Activated CD8-positive, alpha-beta memory T cell treated with anti-CD3 and anti-CD28 coated beads, Interleukin-2, amount 50 U/mL, for 1 hour (primary cell): ENCODE measurements around the gene OR2K2.
"Not testable (repeated sequence)": the region's sequence is repeated elsewhere in the genome, so short reads cannot be mapped to it uniquely, and the experiment has no call there.

ENCODE experiments used
- DNase-seq: peaks from one replicate; pipeline ENCODE4 v3.0.0-alpha.2; 2020; ENCODE audit errors: extremely low read depth

Gene OR2K2, protein sequence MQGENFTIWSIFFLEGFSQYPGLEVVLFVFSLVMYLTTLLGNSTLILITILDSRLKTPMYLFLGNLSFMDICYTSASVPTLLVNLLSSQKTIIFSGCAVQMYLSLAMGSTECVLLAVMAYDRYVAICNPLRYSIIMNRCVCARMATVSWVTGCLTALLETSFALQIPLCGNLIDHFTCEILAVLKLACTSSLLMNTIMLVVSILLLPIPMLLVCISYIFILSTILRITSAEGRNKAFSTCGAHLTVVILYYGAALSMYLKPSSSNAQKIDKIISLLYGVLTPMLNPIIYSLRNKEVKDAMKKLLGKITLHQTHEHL

DNA sequence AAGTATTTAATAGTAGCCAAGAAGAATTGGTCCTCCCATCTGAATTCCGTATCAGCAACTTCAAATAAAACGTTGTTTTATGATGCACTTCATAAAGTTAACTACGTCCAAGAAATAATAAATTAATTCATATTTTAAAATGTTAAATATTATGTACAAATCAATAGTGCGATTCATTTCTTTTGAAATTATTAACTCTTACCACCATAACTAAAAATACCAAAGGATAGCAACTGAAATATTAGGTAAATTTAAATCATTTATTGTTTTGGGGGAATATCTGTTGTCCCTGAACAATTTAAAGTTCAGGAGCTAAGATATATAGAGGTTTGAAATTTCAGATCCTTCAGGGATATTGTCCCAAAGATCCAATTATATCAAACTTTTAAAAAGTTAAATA lies at the start of gene OR2K2:
Gene OR2K2, minus strand, starts transcription at position 101 of the 400 bp plus-strand sequence. CDS start 1,791 bp downstream, outside the sequence.
- no peak for DNase-seq

DNA sequence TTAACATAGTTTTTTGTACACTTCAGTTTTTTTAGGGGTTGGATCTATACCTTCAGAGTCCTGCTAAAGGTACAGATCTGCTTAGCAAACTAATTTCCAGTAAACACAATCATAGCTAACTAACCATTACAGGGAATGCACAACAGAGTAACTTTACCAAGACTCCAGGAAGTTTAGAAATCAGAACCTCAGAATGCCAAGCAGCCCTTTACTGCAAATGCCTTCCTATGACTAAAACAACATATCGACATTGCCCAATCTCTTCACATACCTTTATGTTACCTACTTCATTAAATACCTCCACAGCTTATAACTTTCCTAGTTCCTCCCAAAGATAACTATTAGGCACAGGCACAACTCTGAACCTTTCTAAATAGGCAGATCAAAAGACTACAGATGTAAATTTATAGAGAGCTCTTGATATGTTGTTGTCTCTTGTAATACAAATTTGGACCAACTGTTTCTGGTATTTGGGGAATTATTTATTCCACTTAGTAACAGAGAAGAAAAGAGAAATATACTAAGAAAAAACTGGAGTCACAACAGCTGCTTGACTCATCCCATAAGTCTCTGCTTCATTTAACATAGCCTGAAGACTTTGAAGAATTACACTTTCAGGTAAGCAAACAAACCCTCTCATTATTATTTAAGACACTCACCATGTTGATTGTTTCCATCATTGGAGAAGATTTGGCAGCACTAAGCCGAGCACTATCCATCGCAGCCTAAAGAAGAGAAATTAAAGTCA lies 46.0 kb upstream of the OR2K2 start:
- no peak for DNase-seq

DNA sequence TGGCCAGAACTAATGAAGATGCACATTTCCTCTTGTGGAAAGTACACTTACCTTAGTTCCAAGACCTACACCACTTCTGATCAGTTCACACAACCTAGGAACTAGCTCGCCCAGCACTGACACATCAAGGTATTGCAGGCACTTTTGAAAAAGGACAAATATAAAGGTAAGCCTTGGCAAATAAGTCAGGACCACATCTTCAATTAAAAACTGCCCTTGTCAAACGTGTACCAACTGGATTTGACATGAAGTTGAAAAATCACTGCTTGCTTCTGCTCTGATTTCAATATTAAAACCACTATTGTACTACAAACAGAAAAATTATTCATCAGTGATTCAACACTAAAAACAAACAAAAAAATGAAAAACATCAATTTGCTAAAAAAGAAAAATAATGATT lies 45.0 kb upstream of the OR2K2 start:
- DNase-seq: no peak

DNA sequence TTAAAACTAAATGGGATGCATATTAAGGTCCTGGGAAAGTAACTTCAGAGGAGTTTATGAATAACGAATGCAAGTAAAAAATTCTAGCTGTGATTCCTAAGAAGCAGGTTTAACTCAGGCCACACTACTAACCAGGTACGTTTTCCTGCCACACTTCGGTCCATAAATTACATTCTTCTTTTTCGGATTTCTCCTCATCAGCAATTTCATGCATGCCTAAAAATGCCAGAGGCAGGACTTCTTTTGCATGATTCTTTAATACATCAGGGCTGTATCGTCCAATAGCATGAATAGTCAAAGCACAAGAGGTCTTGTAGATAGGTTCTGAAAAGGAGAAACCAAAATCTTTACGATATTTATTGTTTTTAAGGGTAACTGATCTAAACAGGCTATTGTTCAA lies 42.3 kb upstream of the OR2K2 start:
- no peak for DNase-seq

DNA sequence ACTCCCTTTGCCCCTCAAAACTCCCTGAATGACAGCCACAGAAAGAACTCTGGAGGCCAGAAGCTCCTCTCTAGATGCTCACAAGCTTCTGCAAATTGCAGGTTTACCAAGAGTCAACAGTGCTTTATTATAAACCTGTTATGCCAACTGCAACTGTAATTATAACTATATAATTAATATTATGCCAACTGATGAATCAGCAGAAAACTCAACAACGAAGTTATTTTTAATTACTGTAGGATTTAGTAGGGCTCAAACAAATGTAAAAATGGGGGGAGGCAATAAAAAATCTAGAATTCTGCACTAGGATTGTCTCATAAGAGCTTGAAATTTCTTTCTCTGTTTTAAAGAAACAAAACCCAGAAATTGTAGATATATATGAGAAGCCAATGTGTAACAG lies 37.0 kb upstream of the OR2K2 start:
- DNase-seq: no peak

DNA sequence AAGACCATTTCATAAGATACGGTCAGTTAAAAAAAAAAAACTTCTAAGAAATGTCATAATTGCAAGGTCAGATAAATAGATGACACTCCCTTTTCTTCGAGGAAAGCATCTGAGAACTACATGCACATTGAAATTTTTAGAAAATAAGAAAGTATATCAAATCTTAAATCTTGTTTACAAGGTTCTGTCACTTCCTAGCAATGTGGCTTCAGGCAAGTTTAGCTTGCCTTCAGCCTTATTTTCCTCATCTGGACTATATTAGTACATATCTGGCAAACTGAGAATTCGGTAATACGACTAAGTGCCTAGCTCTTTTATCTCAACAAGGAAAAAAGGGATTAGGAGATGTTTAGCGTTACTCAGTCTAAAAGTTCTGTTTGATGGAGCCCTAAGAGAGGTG lies 32.5 kb upstream of the OR2K2 start:
- no peak for DNase-seq

DNA sequence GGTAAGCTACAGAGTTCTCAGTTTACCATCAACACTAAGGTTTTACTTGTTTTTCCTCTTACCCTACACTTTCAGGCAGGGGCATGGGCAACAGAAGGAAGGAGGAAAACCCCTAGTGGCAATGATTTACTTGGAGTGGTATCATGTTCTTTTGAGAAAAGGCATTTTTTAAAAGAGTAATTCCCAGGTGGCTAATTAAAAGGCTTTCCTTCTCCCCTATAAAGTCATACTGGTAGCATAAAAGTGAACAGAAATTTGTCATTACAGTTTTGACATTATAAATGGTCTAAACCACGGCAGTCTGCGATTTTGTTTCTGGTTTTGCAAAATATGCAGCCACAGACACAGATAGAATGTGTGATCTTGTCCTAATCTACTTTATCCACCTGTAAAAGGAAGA lies 30.9 kb upstream of the OR2K2 start:
- DNase-seq: no peak

DNA sequence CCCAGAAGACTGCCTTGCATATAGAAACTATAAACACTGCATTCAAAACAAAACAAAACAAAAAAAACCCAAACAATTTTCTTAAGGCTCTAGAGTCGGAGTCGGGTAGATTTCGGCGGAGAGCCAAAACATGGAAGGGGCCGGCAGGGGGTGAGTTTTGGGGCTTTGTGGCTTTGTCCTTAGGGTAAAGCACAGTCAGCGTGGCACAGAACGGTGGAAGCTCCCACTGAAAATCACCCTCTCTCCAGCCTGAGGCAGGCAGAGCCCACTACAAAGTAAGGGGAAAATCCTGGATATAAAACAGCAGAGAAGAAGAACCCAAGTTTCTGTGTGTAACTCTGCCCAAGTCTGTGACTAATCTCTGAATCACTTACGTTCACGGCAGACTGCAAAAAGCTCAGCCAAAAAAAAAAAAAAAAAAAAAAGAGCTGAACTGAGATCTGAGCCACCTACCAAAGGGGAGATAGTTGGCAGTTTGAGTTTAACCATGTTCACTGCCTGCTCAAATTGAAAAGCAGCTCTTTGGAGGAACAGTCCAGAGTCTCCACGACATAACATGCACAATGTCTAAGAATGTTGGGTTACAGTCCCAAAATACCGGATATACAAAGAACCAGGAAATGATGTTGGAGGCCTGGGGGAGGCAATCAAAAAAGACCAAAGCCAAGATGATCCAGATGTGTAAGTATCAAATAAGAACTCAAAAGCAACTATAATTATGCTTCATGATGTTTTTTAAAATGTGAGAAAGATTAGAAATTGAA lies 26.6 kb upstream of the OR2K2 start:
- no peak for DNase-seq

DNA sequence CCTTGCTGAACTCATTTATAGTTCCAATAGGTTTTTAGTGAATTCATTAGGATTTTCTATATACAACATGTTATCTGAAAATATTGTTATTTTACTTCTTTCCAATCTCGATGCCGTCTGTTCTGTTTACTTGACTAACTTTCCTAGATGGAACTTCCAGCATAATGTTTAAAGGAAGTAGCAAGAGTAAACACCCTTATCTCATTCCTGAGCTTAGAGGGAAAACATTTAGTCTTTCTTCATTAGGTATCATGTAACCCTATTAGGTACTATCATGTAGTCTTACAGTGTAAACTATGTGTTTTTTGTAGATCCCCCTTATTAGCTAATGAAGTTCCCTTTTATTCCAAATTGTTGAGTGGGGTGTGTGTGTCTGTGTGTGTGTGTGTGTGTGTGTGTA lies 22.5 kb upstream of the OR2K2 start:
- DNase-seq: no peak

DNA sequence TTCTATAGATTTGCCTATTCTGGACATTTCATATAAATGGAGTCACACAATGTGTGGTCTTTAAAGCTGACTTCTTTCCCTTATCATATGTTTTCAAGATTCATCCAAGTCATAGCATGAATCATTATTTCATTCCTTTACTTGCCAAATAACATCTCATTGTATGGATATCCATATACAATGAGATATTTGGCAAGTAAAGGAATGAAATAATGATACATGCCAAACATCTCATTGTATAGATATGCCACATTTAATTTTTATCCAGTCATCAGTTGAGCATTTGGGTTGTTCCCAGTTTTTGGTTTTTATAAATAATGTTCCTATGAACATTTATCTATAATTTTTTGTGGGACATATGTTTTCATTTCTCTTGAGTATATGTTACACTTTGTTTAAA lies 20.5 kb upstream of the OR2K2 start:
- no peak for DNase-seq

DNA sequence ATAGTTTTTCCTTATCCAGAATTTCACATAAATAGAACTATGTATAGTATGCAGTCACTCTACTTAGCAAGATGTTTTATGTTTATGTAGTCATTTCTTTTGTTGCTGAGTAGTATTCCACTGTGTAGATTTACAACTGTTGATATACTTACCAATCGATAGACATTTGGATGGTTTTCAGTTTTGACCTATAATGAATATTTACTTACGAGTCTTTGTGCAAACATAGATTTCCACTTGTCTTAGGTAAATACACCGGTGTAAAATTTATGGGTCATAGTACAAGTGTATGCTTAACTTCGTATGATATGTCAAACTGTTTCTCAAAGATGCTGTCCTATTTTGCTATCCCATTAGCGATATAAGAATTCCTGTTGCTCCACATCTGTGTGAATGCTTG lies 19.7 kb upstream of the OR2K2 start:
- no peak for DNase-seq

DNA sequence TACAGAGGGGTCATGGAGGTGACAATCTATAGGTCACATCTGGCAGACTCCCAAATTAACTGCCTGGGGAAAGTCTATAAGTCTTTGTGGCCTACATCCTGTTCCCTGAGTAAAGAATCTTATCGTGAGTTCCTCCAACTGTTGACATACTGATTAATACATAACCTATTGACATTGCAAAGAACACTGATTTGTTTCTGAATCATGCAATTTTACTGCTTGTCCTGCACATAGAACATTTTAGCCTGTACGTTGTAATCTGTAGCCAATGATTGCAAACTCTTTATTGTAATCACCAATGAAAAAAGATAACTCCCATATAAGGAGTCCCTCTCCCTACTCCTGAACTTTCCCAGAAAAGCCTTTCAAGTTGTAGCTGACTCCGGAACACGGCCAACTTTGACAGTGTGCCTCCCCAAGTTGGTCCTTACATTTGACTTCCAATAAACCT lies 18.8 kb upstream of the OR2K2 start:
- DNase-seq: no peak

DNA sequence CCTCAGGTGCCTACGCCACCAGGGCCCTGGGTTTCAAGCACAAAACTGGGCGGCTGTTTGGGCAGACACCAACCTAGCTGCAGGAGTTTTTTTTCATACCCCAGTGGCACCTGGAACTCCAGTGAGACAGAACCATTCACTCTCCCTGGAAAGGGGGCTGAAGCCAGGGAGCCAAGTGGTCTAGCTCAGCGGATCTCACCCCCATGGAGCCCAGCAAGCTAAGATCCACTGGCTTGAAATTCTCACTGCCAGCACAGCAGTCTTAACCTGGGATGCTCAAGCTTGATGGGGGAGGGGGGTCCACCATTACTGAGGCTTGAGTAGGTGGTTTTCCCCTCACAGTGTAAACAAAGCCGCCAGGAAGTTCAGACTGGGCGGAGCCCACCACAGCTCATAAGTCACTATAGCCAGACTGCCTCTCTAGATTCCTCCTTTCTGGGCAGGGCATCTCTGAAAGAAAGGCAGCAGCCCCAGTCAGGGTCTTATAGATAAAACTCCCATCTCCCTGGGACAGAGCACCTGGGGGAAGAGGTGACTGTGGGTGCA lies 4.4 kb upstream of the OR2K2 start:
- not testable (repeated sequence) for DNase-seq

DNA sequence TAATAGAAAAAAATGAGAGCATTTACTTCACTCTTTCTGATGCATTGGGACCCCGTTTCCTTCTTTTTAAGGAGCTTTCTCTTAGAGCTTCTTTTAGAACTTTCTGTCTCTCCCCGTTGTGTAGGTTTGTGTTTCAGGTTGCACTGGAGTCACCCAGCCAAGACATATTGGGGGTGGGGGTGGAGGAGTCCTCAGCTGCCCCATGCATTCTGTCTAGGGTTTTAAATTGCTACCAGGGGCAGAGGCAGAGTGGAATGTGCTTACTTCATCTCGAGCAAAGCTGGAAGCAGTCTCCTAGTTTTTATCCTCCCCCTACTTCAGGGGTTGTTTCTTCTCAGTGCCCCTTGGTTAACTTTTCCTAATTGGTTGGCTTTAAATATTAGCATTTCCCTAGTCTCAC lies 9.4 kb downstream of the OR2K2 start:
- DNase-seq: no peak

DNA sequence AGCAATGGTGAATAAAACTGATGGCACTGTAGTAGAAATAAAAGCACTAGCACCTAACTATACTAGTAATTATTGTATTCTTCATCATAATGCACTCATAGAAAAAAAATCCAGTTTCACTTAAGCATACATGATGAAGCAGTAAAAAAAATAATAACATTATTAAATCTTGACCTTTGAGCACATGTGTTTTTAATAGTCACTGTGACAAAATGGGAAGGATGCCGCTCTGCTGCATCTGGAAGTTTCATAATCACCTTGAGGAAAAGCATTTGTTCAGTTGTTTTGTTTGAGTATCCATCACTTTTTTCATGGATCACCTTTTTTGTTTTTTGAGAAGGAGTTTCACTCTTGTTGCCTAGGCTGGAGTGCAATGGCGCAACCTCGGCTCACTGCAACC lies 13.2 kb downstream of the OR2K2 start:
- DNase-seq: no peak

DNA sequence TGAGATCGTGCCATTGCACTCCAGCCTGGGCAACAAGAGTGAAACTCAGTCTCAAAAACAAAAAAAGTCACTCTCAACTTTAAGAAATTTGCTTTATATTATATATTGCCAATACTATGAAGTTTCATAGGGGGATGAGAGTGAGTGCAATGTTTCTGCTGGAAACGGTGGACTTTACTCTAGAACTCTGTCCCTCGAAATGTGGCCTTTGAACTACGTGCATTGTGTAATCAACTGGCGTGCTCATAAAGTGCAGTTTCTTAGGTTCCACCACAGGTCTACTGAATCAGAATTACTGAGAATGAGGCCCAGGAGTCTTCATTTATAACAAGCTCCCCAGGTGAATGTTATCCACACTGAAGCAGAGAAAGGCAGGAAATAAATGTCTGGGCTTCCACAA lies 24.1 kb downstream of the OR2K2 start:
- DNase-seq: no peak

DNA sequence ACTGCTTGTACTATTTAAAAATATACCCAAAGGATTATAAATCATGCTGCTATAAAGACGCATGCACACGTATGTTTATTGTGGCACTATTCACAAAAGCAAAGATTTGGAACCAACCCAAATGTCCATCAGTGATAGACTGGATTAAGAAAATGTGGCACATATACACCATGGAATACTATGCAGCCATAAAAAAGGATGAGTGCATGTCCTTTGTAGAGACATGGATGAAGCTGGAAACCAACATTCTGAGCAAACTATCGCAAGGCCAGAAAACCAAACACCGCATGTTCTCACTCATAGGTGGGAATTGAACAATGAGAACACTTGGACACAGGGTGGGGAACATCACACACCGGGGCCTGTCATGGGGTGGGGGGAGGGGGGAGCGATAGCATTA lies 26.0 kb downstream of the OR2K2 start:
- DNase-seq: not testable (repeated sequence)

DNA sequence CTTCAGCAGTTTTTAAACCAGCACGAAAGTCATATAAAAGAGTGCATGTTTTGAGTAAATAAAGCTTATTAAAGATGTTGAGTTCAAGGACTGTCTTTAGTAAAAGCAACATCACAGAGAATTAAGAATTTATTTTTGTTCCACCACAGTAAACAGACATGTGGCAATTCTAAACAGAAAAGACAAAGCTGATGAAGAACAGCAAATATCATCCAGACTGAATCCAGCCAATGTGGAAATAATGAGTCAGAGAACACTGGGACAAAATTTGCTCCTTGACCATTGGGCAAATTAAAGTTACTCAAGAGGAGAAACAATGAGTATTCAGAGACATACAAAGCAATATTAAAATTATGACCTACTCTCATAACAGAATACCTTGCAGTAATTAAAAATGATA lies 28.8 kb downstream of the OR2K2 start:
- no peak for DNase-seq

DNA sequence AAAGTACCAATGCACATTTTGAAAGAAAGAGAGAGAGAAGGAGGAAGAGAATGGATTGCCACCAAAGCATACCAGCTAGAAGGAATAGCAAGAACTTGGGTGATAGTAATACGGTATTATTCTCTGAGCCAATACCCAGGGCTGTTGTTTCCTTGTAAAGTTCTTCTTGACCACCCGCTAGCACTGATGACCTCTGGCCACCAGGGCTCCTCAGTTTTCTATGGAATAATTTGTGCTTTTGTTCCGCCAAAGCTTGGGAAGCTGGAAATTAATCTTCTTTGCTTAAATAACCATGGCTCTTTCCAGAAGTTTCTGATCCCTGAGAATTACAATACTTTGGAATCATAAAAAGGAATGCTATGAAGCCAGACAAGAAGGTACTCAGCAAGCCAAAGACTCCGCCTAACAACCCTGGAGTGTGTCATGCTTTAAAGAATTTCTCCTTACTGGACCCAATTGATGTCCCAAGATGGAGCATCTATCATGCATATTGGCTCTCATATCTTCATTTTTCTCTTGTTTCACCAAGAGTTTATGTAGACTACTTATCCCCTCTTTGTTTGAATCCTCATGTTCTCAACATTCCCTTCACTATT lies 29.8 kb downstream of the OR2K2 start:
- DNase-seq: no peak

DNA sequence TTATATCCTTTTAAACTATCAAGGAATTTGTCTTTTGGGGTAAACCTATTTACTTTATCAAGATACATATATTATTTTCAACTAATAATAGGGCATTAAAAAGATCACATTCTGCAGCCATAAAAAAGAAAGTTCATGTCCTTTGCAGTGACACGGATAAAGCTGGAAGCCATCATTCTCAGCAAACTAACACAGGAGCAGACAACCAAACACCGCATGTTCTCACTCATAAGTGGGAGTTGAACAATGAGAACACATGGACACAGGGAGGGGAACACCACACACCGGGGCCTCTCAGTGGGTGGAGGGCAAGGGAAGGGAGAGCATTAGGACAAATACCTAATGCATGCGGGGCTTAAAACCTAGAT lies 30.4 kb downstream of the OR2K2 start:
- not testable (repeated sequence) for DNase-seq

DNA sequence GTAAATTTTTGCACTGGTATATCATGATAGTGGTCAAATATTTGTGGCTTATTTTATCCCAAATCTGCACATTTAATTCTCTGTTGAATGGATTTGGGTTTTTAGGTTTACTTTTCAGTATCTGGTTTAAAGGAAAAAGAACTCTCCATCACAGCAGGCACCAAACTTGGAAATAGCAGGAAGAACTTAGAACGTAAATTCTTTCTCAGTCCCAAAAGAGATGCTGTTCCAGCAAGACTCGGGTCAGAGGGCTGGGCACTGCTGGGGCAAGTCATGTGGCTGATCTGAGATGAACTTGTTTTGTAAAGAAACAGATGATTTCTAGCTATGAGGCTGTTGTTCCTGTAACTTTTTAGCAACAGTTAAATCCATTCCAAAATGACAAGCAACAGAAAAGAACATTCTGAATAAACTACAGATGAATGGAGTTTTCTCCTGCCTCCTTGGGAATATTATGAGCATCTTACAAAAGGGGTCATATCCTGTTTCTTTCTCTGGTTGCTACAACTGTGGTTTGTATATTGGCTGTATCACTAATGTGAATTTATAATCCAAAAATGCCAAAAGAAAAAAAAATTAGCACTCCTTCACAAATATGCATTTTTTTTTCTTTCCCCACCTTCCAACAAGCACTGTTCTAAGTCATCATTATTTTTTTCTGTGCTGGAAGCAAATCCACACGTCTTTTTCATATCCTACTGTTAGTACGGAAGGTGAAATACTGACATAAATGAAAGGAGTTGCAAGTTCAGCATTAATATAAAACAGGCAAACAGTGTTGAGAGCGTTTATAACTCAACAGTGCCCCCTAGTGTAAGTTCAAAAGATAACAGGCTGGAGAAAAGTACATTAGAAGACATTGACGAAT lies 31.1 kb downstream of the OR2K2 start:
- DNase-seq: no peak
